Measurements from ENCODE around the gene RASEF. TPM values are rescaled to one million over a fixed set of nuclear protein-coding genes. Genes with fewer than 3 reads are reported as not detected.

The RASEF gene
- total RNA-seq, 1 experiment from 2014 or later, result 0.12 TPM

GRCh38 chr9:82957529-82958379 is 105.2 kb downstream of the RASEF start:
- no peak overlapping the region for H3K4me3 ChIP-seq (replicated peaks in 1 of 2; ENCODE audit: low read depth in 1 of 2, low read length in 2 of 2)
- H3K27me3 ChIP-seq (ENCODE audit: insufficient read depth, low read length), result no peaks in the 10 kb centered on the region
- H4K20me1 ChIP-seq (ENCODE audit: insufficient read depth), result no peaks in the 10 kb centered on the region
- ChIA-PET POLR2A (no interaction called here), CTCF (no interaction called here), RAD21 (ENCODE audit: low non-redundant PET in 1 of 2, low total read pairs in 2 of 2, uncharacterized antibody in 2 of 2, unreplicated experiment in 2 of 2) (no interaction called here)
- TF ChIP-seq SP1 (IDR thresholded peaks at IDR 0.05; ENCODE audit: low read depth), result no peak
- TF ChIP-seq SRF (IDR thresholded peaks at IDR 0.05; ENCODE audit: low read depth), result no peak
- no peak for TF ChIP-seq RAD21 (IDR thresholded peaks at IDR 0.05; ENCODE audit: low read depth)
- TF ChIP-seq POLR2A (IDR thresholded peaks at IDR 0.05; ENCODE audit: borderline replicate concordance, extremely low read depth, insufficient read depth, insufficient read length), result no peak
- TF ChIP-seq YY1 (IDR thresholded peaks at IDR 0.05; ENCODE audit: extremely low read depth, insufficient replicate concordance, low read depth, low read length), result no peak
- TF ChIP-seq ATF3 (IDR thresholded peaks at IDR 0.05), result no peak
- TF ChIP-seq ZBTB33 (IDR thresholded peaks at IDR 0.05; ENCODE audit: extremely low read depth, insufficient replicate concordance, low read length), result no peak
- no peak for TF ChIP-seq FOSL1 (IDR thresholded peaks at IDR 0.05; ENCODE audit: low read depth)
- TF ChIP-seq ZFX (IDR thresholded peaks at IDR 0.05), result no peak
- no peak for TF ChIP-seq EZH2phosphoT487 (IDR thresholded peaks at IDR 0.05; ENCODE audit: borderline replicate concordance)
- TF ChIP-seq MAX (IDR thresholded peaks at IDR 0.05), result no peak
- TF ChIP-seq SIN3A (IDR thresholded peaks at IDR 0.05; ENCODE audit: low read depth), result no peak
- no peak for TF ChIP-seq JUND (IDR thresholded peaks at IDR 0.05)
- no peak for TF ChIP-seq EGR1 (IDR thresholded peaks at IDR 0.05; ENCODE audit: low read depth)
- no peak for TF ChIP-seq ZNF274 (IDR thresholded peaks at IDR 0.05; ENCODE audit: low read depth, low read length)
- TF ChIP-seq CBX3 (IDR thresholded peaks at IDR 0.05; ENCODE audit: low read depth), result no peak
- H2AFZ ChIP-seq (ENCODE audit: low read depth, low read length, poor library complexity, severe bottlenecking), result no peak overlapping the region
- no peak for DNase-seq (ENCODE audit: low read depth, low spot score)
- no peak overlapping the region for H3K4me2 ChIP-seq (ENCODE audit: low read length)
- H3K27ac ChIP-seq (ENCODE audit: low read depth, low read length), result no peak overlapping the region
- no peak overlapping the region for H3K9ac ChIP-seq (ENCODE audit: low read length)
- no peaks in the 10 kb centered on the region for H3K4me1 ChIP-seq (ENCODE audit: control insufficient read depth in 1 of 2, insufficient read depth in 2 of 2, low read length in 2 of 2)
- H3K9me3 ChIP-seq (ENCODE audit: control insufficient read depth in 1 of 2, insufficient read depth in 1 of 2, low read depth in 1 of 2, low read length in 2 of 2), result no peaks in the 10 kb centered on the region
- no peaks in the 10 kb centered on the region for H3K79me2 ChIP-seq (ENCODE audit: insufficient read depth, low read length)
- intact Hi-C loops (cut with micrococcal nuclease), result no loop called here
- H3K36me3 ChIP-seq (ENCODE audit: control insufficient read depth in 1 of 2, insufficient read depth in 2 of 2, low read length in 2 of 2), result no peaks in the 10 kb centered on the region
- no peak for ATAC-seq
- no TSS peak for BruUV-seq (replicated peaks)
- no peaks in the 10 kb centered on the region for H3K9me2 ChIP-seq (ENCODE audit: insufficient read depth)
